GM21825 (cell line): Measurements from ENCODE around the gene SPEM3.
"Not testable (repeated sequence)": the region's sequence is repeated elsewhere in the genome, so short reads cannot be mapped to it uniquely, and the experiment has no call there.

Source experiments
- ATAC-seq: cut with Tn5 transposase; IDR thresholded peaks from one replicate; pipeline ENCODE4 v1.9.1; 2021; ENCODE audit warnings: mild to moderate bottlenecking, moderate library complexity; ENCODE audit not compliant: unreplicated experiment

SPEM3 gene

GRCh38 chr17:7468804-7469389 is 40.2 kb downstream of the SPEM3 start:
- no peak for ATAC-seq

GRCh38 chr17:7469843-7470242 is 41.2 kb downstream of the SPEM3 start:
- ATAC-seq, result not testable (repeated sequence)

GRCh38 chr17:7470457-7470973 is 41.9 kb downstream of the SPEM3 start:
- not testable (repeated sequence) for ATAC-seq

- ATAC-seq, result no peak
Measured at GRCh38 chr17:7471729-7472128, 43.1 kb downstream of the SPEM3 start.

GRCh38 chr17:7474767-7475166 is 46.1 kb downstream of the SPEM3 start:
- not testable (repeated sequence) for ATAC-seq

- no peak for ATAC-seq
Measured at GRCh38 chr17:7475764-7476422, 47.2 kb downstream of the SPEM3 start.

GRCh38 chr17:7476494-7476893 is 47.8 kb downstream of the SPEM3 start:
- ATAC-seq, result no peak

GRCh38 chr17:7476951-7477350 is 48.3 kb downstream of the SPEM3 start:
- no peak for ATAC-seq

- ATAC-seq, result no peak
Measured at GRCh38 chr17:7477392-7478275, 49.0 kb downstream of the SPEM3 start.

- no peak for ATAC-seq
Measured at GRCh38 chr17:7478276-7479212, 49.9 kb downstream of the SPEM3 start.

GRCh38 chr17:7479213-7480088 is 50.8 kb downstream of the SPEM3 start, which contains the start of gene ZBTB4:
ZBTB4 (minus strand) TSS chr17:7479631; CDS start chr17:7466801, 12,830 bp downstream.
- no peak for ATAC-seq

- no peak for ATAC-seq
Measured at GRCh38 chr17:7480089-7480384, 51.4 kb downstream of the SPEM3 start.

GRCh38 chr17:7481275-7481674 is 52.6 kb downstream of the SPEM3 start, which contains the start of gene SLC35G6:
SLC35G6 (plus strand) TSS chr17:7481446; CDS start chr17:7481517, 71 bp downstream.
- ATAC-seq, result not testable (repeated sequence)

- ATAC-seq, result not testable (repeated sequence)
Measured at GRCh38 chr17:7481842-7482741, 53.4 kb downstream of the SPEM3 start.
